Transverse colon (tissue), 4 donors: ENCODE results near the gene XPA. TPM values are rescaled to one million over a fixed set of nuclear protein-coding genes. Genes with fewer than 3 reads are reported as not detected.

Experiments used
- DNase-seq: peaks from one replicate; pipeline ENCODE4 v3.0.0-alpha.2; 2019
- H3K27ac ChIP-seq, 4 donors: fragments of 200-600 bp; sonication (generic); 2 replicates each; pipeline ENCODE4 v1.5.1; 2016 to 2018; ENCODE audit warnings: inconsistent platforms in 4 of 4
- H3K27me3 ChIP-seq: fragments of 200-600 bp; sonication (generic); 2 replicates; pipeline ENCODE4 v1.5.1; 2017; ENCODE audit warnings: inconsistent platforms
- H3K36me3 ChIP-seq, 4 donors: fragments of 200-600 bp; sonication (generic); 2 replicates each; pipeline ENCODE4 v1.5.1; 2017 to 2019; ENCODE audit warnings: inconsistent platforms in 4 of 4
- H3K4me1 ChIP-seq, 4 donors: fragments of 200-600 bp; sonication (generic); 2 replicates each; pipeline ENCODE4 v1.5.1; 2017 to 2020; ENCODE audit warnings: inconsistent platforms in 4 of 4
- H3K4me3 ChIP-seq, 4 donors: fragments of 200-600 bp; sonication (generic); 1 replicate in 1 of 4; 2 replicates in 3 of 4; pipeline versions ENCODE4 v1.5.1 to v1.6.1; 2017 to 2019; ENCODE audit warnings: inconsistent platforms in 4 of 4
- H3K9me3 ChIP-seq, 2 donors: fragments of 200-600 bp; sonication (generic); 2 replicates each; pipeline ENCODE4 v1.5.1; 2017 to 2019; ENCODE audit warnings: inconsistent platforms in 2 of 2
- CTCF ChIP-seq, 5 experiments: fragments of 200-600 bp in 3 of 5; fragments of 450-650 bp in 2 of 5; sonication (generic) in 3 of 5; IDR thresholded peaks; 1 replicate in 2 of 5; 2 replicates in 3 of 5; pipeline ENCODE4 v1.5.1; 2016 to 2017; ENCODE audit warnings: antibody characterized with exemption in 5 of 5, inconsistent platforms in 3 of 5, mild to moderate bottlenecking in 2 of 5, moderate library complexity in 1 of 5
- EP300 ChIP-seq: sonication (generic); formaldehyde crosslinking; IDR thresholded peaks from one replicate; pipeline ENCODE4 v1.6.1; 2017; ENCODE audit warnings: antibody characterized with exemption, low read depth
- POLR2A ChIP-seq: fragments of 450-650 bp; IDR thresholded peaks from one replicate; pipeline ENCODE4 v1.6.1; 2016; ENCODE audit warnings: antibody characterized with exemption, mild to moderate bottlenecking, moderate library complexity
- POLR2AphosphoS5 ChIP-seq, 3 donors: sonication (generic); formaldehyde crosslinking; IDR thresholded peaks; one replicate each; pipeline ENCODE4 v1.6.1; 2016; ENCODE audit warnings: antibody characterized with exemption in 3 of 3
- WGBS, 2 donors: methylation state at CpG; one replicate each; pipeline ENCODE4 v1.1.5; 2018; ENCODE audit warnings: low coverage in 1 of 2; 5-methylcytosine and 5-hydroxymethylcytosine counted together
- in situ Hi-C, 4 donors: fragments of 200-750 bp; cut with MboI; loops; one replicate each; pipeline versions ENCODE4 v1.15.0 to v1.15.1; 2017; ENCODE audit warnings: low sequenced_read_pairs in 3 of 4, low pct_ligation_motif_present in 1 of 4, low pct_unique_long_range_greater_than_20kb in 1 of 4
- intact Hi-C: fragments of 100-400 bp; cut with DNase I; formaldehyde crosslinking; loops from one replicate; pipeline ENCODE4 v1.15.1; 2023; ENCODE audit warnings: low total_unique reads
- total RNA-seq, 4 donors: library from RNA; depleted of rRNA; stranded (reverse); fragments of >200 nt; gene quantifications; one replicate each; pipeline ENCODE4 v1.1.0, GENCODE V29; 2016

Gene XPA
- total RNA-seq, 4 donors from 2014 or later: 6.4 to 44.4 (median 12.5) TPM

GRCh38 chr9:97695995-97696802, 941 bp downstream of the XPA start:
- 16 to 28% methylated on average over 5 to 9 of the region's 9 CpGs for WGBS, 2 donors
- intact Hi-C loops: no loop called here
- DNase-seq: no peak

GRCh38 chr9:97695390-97695789, 1.8 kb downstream of the XPA start:
- Histone ChIP-seq H3K36me3 (peaks cover 0 to 13% (median 3%) of the 10 kb centered on the region in 4 donors), H3K9me3 (no peaks in the 10 kb centered on the region), H3K4me1 (peaks cover 0 to 33% (median 12%) of the 10 kb centered on the region in 4 donors), H3K4me3 (peak overlapping the region in 1 of 4 donors; percentile 90), H3K27ac (no peak overlapping the region), H3K27me3 (no peaks in the 10 kb centered on the region)
- no peak for DNase-seq
- intact Hi-C loops: no loop called here
- TF ChIP-seq CTCF (IDR thresholded peaks at IDR 0.05) (no peak), POLR2A (no peak), POLR2AphosphoS5 (IDR thresholded peaks at IDR 0.05) (no peak), EP300 (no peak)
- 73 to 80% methylated on average over 3 of the region's 3 CpGs for WGBS, 2 donors
- in situ Hi-C loops: no loop called here

More at GRCh38 chr9:97695995-97696802, 941 bp downstream of the XPA start:
- peak overlapping the region; percentile 91 to 97 (median 96) for H3K27ac ChIP-seq
- H3K9me3 ChIP-seq: no peaks in the 10 kb centered on the region
- in situ Hi-C loops: no loop called here
- no peak for TF ChIP-seq POLR2AphosphoS5 (IDR thresholded peaks at IDR 0.05)
- no peak for TF ChIP-seq EP300
- no peak for TF ChIP-seq CTCF (IDR thresholded peaks at IDR 0.05)
- TF ChIP-seq POLR2A: no peak
- H3K4me1 ChIP-seq: peaks cover 0 to 33% (median 12%) of the 10 kb centered on the region in 4 donors
- no peaks in the 10 kb centered on the region for H3K27me3 ChIP-seq
- H3K4me3 ChIP-seq: peak overlapping the region; percentile 64 to 90 (median 84)
- H3K36me3 ChIP-seq: peaks cover 0 to 8% (median 0%) of the 10 kb centered on the region in 4 donors

GRCh38 chr9:97694769-97695168, 2.4 kb downstream of the XPA start:
- intact Hi-C loops (no loop called here), in situ Hi-C loops (no loop called here)
- Histone ChIP-seq H3K27me3 (no peaks in the 10 kb centered on the region), H3K4me1 (peaks cover 0 to 33% (median 12%) of the 10 kb centered on the region in 4 donors), H3K9me3 (no peaks in the 10 kb centered on the region), H3K4me3 (no peak overlapping the region), H3K27ac (no peak overlapping the region), H3K36me3 (peaks cover 0 to 13% (median 7%) of the 10 kb centered on the region in 4 donors)
- 89 to 94% methylated on average over 7 of the region's 7 CpGs for WGBS, 2 donors
- no peak for DNase-seq
- TF ChIP-seq EP300: no peak
- no peak for TF ChIP-seq POLR2A

GRCh38 chr9:97689401-97690180, 7.5 kb downstream of the XPA start:
- no peaks in the 10 kb centered on the region for H3K27me3 ChIP-seq
- TF ChIP-seq POLR2AphosphoS5 (IDR thresholded peaks at IDR 0.05) (no peak), EP300 (no peak), CTCF (IDR thresholded peaks at IDR 0.05) (no peak), POLR2A (no peak)
- DNase-seq: no peak
- H3K9me3 ChIP-seq: no peaks in the 10 kb centered on the region
- WGBS, 2 donors: 63 to 65% methylated on average over 4 of the region's 4 CpGs
- in situ Hi-C loops (no loop called here), intact Hi-C loops (no loop called here)
- no peak overlapping the region for H3K27ac ChIP-seq
- H3K4me3 ChIP-seq: no peak overlapping the region
- H3K4me1 ChIP-seq: peaks cover 0 to 6% (median 0%) of the 10 kb centered on the region in 4 donors
- H3K36me3 ChIP-seq: peaks cover 0 to 55% (median 14%) of the 10 kb centered on the region in 4 donors
